GM12872 (cell line): ENCODE measurements around the gene RAB30.

ENCODE experiments used
- TF ChIP-seq, protein P1 (sequence below): IDR thresholded peaks from 3 replicates; pipeline ENCODE4 v1.5.1; 2011; ENCODE audit warnings: low read depth, mild to moderate bottlenecking, low read length, moderate library complexity; ENCODE audit not compliant: insufficient read depth

Gene RAB30

DNA sequence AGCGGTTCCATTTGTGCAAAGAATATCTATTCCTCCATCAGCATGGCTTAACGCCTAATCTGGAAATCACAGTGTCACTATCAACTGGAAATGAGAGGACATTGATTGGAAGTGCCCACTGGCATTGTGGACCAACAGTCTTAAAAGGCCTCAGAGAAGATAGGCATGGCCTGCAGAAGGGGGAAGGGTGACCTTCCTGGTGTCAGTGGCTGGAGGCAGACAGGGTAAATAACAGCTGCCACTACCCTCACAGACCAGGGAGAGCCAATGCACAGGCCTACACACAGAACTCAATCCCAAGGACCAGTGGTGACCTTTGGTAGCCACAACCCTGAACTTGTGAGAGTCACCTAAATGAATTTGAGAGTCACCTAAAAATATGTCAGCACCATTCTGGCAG, 134.1 kb downstream of the RAB30 start:
- TF ChIP-seq, protein P1, sequence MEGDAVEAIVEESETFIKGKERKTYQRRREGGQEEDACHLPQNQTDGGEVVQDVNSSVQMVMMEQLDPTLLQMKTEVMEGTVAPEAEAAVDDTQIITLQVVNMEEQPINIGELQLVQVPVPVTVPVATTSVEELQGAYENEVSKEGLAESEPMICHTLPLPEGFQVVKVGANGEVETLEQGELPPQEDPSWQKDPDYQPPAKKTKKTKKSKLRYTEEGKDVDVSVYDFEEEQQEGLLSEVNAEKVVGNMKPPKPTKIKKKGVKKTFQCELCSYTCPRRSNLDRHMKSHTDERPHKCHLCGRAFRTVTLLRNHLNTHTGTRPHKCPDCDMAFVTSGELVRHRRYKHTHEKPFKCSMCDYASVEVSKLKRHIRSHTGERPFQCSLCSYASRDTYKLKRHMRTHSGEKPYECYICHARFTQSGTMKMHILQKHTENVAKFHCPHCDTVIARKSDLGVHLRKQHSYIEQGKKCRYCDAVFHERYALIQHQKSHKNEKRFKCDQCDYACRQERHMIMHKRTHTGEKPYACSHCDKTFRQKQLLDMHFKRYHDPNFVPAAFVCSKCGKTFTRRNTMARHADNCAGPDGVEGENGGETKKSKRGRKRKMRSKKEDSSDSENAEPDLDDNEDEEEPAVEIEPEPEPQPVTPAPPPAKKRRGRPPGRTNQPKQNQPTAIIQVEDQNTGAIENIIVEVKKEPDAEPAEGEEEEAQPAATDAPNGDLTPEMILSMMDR: no peak

DNA sequence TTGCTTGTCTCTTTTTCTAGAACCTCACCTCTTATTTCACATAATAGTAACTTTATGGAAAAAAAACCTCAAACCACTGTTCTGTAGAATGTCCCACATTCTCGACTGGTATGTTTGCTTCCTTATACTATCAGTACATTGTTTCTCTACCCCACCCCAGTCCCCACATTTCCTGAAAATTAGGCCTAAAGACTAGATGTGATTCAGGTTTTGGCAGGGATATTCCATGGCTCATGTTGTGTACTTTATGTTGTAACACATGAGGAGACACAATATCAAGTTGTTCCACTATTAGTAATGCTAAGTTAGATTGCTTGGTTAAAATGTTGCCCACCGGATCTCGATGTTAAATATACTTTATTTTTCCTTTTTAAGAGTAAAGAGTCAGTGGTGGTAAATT, 135.4 kb downstream of the RAB30 start:
- TF ChIP-seq, protein P1: no peak

DNA sequence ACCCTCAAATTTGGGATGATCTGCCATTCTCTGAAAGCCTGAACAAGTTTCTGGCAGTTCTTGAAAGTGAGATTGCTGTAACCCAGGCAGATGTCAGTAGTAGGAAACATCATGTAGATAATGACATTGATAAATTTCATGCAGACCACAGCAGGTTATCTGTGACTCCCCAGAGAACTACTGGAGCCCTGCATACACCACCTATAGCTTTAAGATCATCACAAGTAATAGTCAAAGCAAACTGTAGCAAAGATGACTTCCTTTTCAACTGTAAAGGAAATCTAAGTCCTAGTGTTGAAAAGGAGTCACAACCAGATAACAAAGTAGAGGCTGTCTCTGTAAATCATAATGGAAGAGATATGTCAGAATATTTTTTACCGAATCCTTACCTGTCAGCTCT, 139.1 kb downstream of the RAB30 start:
- TF ChIP-seq, protein P1: no peak

DNA sequence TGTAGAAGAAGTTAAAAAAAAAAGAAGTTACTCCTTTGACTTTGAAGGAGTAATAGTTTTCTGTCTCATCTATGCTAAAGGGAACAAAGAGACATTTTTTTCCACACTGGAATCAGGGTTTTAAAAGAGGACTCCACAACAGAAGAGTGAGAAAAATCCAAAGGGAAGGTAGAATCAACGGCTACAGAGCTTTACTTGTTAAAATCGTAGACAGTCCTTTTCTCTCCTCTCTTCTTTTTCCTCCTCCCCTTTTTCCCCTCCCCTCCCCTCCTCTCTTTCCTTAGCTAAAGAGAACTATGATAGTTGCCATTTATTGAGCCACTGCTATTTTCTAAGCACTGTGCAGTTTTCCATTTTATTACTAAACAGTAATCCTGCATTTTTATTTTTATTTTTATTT, 141.0 kb downstream of the RAB30 start:
- TF ChIP-seq, protein P1: no peak

DNA sequence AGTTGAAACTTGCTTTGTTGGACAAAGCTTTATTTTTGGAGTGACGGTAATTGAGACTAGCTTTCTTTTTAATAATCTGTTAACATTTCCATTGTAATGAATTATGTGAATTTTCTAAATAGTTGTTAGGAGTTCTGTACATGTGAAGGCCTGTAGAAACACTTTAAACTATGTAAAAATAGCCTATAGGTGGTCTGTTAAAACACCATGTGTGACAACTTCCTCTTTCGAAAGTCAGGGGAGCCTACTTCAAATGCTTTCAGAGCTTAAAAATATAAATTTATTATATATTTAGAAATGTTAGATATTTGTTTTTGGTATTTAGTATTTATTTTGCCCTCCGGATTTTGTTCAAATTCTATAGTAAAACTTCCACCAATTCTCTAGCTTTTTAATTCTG, 141.5 kb downstream of the RAB30 start:
- TF ChIP-seq, protein P1: no peak

DNA sequence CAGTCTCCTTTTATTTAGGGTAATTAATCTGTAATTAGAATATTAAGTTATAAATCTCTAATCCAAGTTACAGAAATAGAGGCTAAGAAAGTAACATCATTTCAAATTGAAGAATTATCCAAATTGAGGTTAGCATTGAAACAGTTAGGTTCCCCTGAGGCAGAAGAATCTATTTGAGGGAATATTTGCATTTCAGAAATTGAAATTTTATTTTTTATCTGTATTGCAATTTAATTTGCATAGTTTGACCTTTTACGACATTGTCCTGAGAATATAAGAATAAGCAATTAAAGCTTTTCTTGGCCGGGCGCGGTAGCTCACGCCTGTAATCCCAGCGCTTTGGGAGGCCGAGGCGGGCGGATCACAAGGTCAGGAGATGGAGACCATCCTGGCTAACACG, 142.6 kb downstream of the RAB30 start:
- TF ChIP-seq, protein P1: no peak

DNA sequence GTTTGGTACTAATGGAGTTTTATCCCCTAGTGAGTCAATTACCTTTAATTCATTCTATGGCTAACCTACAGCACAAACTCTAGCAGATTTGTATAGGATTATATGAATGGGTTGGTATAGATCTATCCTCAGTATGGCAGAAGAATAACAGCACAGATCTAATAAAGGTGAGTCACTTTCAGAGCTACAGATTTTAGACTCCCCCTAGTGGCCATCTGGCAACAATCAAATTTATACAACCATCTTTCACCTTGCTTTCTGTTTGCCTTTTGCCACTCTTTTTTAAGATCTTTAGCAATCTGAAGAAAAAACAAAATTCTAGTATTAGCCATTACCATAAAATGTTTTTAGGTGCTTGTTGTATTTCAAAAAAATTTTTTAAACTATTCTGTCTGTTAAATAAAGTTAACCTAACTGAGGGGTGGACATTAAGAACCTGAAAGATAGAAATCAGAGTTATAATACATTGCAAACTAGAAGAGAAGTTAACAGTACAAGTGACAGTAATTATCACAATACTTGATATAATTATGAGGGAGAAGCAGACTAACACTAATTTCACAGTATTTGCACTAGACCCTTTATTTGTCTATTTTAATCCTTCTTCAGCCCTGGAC, 144.3 kb downstream of the RAB30 start:
- TF ChIP-seq, protein P1: peak; percentile 76
